OCI-LY7 (cell line): ENCODE results near the gene KCTD3.

Experiments used
- CTCF ChIP-seq: fragments of 200-600 bp; sonication (generic); conservative IDR thresholded peaks from 2 replicates; pipeline ENCODE4 v1.5.1; 2014; ENCODE audit warnings: mild to moderate bottlenecking, antibody characterized with exemption, low read length, moderate library complexity, mixed read lengths
- EZH2phosphoT487 ChIP-seq: fragments of 200-600 bp; sonication (generic); IDR thresholded peaks from 2 replicates; pipeline ENCODE4 v1.6.1; 2018; ENCODE audit warnings: low read depth, borderline replicate concordance, mild to moderate bottlenecking, mixed run types, antibody characterized with exemption, low read length, moderate library complexity, mixed read lengths

- no peak for TF ChIP-seq EZH2phosphoT487
- no peak for TF ChIP-seq CTCF
These were observed 56.1 kb downstream of the KCTD3 start for GRCh38 chr1:215623162-215623561.
